Suprapubic skin (tissue), 4 donors: Measurements from ENCODE around the gene MCM8.

Experiments
- POLR2A ChIP-seq, 2 donors: fragments of 450-650 bp; IDR thresholded peaks; one replicate each; pipeline ENCODE4 v1.6.1; 2017; ENCODE audit warnings: antibody characterized with exemption in 2 of 2, mild to moderate bottlenecking in 2 of 2, moderate library complexity in 2 of 2
- POLR2AphosphoS5 ChIP-seq, 3 donors: sonication (generic); formaldehyde crosslinking; IDR thresholded peaks; one replicate each; pipeline ENCODE4 v1.6.1; 2017; ENCODE audit warnings: antibody characterized with exemption in 3 of 3
- TF ChIP-seq, protein P1 (sequence below), 2 donors: fragments of 200-600 bp in 1 of 2; fragments of 450-650 bp in 1 of 2; sonication (generic) in 1 of 2; IDR thresholded peaks; one replicate each; pipeline ENCODE4 v1.5.1; 2016 to 2019; ENCODE audit warnings: antibody characterized with exemption in 2 of 2, mild to moderate bottlenecking in 1 of 2, moderate library complexity in 1 of 2

DNA sequence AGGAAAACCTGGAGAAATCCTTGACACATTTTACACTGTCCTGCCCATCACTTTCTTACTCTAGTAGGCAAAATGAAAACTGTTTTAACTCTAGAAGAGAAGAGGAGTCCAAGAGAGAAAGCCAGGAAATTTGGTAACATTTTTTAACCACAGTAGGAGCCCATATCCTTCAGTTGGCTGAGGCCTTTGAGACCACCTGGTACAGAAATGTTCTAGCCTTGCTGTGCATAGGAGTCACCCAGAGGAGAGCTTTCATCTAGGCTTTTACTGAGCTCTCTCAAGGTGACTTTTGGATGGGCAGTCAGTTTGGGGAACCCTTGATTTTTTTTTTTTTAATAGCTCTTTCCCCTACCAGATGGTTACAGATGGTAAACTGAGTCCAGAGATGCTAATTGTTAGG, 78.4 kb downstream of the MCM8 start:
- TF ChIP-seq POLR2A (IDR thresholded peaks at IDR 0.05) (no peak), POLR2AphosphoS5 (IDR thresholded peaks at IDR 0.05) (no peak)
- TF ChIP-seq, protein P1, sequence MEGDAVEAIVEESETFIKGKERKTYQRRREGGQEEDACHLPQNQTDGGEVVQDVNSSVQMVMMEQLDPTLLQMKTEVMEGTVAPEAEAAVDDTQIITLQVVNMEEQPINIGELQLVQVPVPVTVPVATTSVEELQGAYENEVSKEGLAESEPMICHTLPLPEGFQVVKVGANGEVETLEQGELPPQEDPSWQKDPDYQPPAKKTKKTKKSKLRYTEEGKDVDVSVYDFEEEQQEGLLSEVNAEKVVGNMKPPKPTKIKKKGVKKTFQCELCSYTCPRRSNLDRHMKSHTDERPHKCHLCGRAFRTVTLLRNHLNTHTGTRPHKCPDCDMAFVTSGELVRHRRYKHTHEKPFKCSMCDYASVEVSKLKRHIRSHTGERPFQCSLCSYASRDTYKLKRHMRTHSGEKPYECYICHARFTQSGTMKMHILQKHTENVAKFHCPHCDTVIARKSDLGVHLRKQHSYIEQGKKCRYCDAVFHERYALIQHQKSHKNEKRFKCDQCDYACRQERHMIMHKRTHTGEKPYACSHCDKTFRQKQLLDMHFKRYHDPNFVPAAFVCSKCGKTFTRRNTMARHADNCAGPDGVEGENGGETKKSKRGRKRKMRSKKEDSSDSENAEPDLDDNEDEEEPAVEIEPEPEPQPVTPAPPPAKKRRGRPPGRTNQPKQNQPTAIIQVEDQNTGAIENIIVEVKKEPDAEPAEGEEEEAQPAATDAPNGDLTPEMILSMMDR (IDR thresholded peaks at IDR 0.05) = no peak
